HG02759 (cell line): ENCODE results near the gene ETFA.

Experiments used
- ATAC-seq: cut with Tn5 transposase; IDR thresholded peaks from one replicate; pipeline ENCODE4 v1.9.1; 2021; ENCODE audit warnings: mild to moderate bottlenecking, moderate library complexity; ENCODE audit not compliant: unreplicated experiment

Gene ETFA

DNA sequence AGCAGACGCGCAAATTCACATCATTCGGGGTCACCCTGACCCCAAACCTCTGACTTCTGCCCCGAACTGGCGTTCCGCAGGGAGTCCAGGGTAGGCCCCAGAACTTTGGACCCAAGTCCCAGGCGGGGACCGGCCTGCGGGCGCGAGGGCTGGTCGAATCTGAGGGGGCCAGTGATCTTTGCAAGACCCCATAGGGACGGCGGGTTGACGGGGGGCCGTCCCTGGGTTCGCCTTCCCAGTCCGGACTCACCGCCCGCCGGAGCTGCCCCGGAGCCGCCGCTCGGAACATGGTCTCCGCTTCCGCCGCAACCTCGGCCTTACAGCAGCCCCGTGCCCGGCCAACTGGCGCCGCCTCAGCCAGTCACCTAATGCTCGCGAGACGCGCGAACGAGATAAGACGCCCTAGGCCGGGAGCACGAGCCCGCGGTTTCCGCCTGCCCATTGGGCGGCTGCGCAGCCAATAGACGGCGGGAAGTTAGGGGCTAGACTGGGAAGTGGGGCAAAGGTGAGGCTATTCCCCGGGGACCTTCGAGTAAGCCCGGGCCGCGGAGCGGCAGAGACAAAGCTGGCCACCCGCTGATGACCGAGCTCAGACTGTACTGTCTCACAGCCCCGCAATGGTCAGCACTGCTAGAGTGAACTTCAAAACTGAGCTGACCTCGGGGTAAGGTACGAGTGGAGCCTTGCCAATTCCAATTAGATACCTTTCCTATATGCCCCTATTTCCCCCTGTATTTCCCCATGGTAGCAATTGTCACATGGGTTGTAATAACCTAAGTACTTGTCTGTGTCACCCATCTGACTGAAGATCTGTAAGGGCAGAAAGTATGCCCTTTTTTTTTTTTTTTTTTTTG, at the start of gene ETFA:
Gene ETFA (minus strand): TSS at position 370 of the 854 bp plus-strand sequence. CDS start 81 bp downstream, at position 289.
- peak; percentile 99 for ATAC-seq

GRCh38 chr15:76360416-76360815, 49.1 kb upstream of the ETFA start:
- no peak for ATAC-seq

GRCh38 chr15:76359152-76359551, 47.9 kb upstream of the ETFA start:
- no peak for ATAC-seq

- ATAC-seq, result no peak
Observed at GRCh38 chr15:76358453-76358852, 47.2 kb upstream of the ETFA start.

- ATAC-seq, result no peak
Observed at GRCh38 chr15:76354823-76355440, 43.7 kb upstream of the ETFA start.

- no peak for ATAC-seq
Observed at GRCh38 chr15:76353903-76354302, 42.6 kb upstream of the ETFA start.

GRCh38 chr15:76353023-76353577, 41.8 kb upstream of the ETFA start:
- ATAC-seq, result no peak

- no peak for ATAC-seq
Observed at GRCh38 chr15:76349301-76350070, 38.2 kb upstream of the ETFA start.

DNA sequence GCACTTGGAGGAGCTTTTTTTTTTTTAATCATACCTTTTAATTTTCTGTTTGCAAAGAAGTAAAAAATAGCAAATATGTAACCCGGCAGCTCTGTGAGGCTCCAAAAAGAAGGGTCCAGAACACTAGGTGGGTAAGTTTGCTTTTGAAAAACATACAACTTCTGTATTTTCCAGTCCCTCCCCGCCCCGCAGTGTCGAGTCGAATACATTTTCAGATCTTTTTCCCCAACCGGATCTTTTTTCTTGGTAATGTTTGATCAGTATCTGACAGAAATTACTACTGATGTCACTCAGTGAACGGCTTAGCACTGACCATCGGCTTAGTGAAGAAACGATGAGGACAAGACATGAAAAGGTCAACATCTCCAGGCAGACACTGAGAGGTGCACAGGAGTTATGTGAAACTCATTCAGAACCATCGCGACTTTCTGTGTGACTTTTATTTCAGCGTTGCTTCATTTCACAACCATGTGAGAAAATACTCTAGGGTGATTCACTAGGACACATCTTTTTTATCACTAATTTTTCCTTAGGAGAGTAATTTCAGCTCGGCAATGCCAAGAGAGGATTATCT, 36.3 kb upstream of the ETFA start:
- ATAC-seq, result no peak

DNA sequence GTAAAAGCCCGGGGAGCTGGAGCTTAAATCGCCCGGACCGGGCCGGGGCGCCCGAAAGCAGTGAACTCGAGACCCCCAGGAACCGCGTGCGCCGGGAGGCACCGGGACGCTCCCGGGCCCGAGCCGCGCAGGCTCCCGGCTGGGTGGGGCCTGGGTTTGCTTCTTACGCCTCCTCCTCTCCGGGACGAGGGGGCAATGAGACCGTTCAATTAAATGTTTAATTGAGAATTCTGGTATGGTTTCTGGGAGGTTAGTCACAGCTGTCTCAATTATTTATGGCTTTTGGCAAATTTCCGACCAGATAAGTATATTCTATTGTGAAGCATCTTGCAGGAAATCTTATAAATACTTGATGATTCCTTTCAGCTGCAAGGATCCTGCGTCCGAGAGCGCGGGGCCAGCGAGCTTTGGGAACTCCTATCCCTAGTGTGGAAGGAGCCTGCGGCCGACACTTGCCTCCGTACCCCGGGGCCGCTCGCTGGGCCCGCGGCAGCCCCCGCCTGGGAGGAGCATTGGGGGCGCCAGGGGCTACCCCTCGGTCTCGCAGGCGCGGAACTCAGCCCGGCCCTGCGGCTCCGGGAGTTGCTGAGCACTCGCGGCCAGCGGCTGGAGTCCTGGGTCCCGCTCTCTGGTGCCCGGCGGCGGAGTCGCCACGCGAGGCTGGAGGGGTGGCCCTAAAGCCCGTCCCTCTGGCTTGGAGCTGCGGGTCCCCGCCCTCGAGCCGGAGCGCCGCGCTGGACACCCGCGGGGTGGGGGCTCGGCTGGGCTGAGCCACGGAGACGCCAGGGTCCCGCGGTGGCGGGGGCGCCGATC, 35.6 kb upstream of the ETFA start:
- peak; percentile 28 for ATAC-seq

DNA sequence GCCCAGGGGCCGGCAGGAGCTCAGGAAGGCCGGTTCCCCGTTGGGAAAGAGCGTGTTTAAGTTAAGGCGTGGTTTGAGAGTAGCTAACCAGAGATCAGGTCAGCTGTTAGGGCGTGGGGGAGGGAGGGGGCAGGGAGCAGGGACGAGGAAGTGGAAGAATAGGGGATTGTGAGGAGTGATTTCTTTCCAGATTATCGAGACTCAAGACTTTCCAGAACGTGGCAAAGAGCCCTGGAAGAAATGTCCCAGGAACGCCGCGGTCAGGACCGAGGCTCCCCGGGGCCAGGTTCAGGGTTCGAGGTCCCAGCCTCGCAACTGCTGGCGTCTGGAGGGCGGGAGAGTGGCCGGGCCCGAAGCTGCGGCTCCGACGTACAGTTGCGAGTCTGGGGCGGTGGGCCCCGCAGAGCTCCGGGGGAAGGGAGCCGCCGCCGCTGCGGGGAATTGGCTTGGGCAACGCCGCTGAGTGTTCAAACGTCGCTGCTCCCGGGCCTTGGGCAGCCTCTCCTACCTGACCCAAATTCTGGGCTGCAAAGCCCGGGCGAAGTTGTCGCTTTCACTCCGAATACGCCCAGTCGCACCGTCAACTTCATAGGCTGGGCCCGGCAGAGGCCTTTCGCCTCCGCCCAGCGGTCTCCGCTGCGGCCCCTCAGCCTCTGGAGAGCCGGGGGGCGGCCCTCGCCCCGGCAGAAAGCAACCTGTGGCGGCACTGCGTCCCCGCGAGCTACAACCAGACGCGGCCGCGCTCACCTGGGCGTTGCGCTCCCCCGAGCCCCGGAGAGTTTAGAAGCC, 34.8 kb upstream of the ETFA start:
- peak; percentile 50 for ATAC-seq

GRCh38 chr15:76345583-76345879, 34.3 kb upstream of the ETFA start:
- no peak for ATAC-seq

DNA sequence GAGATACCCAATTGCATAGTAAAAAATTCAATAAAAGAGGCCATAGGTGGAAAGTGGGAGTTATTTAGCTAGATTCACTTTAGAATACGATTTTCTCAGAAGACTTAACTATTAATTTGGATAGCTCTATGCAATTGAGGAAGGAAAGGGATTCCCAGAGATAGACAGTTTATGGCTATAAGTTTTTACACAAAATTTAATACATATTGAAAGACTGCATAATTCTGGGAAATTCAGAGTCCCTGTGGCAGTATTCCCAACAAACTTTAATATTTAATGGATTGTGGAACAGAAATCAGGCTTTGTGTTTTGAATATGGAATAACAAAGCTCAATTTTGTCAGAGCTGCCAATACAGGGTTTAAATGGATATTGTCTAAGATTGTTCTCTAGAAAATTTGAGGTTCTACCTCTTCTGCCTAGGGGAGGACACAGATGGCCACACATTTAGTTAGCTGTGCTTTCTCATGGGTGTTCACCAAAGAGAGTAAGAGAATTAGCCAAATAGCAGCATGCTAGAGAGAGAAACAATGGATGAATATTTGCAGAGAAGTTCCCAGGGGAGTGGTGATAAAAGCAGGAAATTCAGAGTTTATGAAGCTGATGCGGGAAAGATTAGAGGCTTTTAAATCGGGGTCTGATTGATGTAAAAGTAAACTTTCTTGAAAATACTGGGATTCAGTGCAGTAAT, 33.8 kb upstream of the ETFA start:
- ATAC-seq, result no peak

GRCh38 chr15:76343313-76343996, 32.2 kb upstream of the ETFA start:
- no peak for ATAC-seq

DNA sequence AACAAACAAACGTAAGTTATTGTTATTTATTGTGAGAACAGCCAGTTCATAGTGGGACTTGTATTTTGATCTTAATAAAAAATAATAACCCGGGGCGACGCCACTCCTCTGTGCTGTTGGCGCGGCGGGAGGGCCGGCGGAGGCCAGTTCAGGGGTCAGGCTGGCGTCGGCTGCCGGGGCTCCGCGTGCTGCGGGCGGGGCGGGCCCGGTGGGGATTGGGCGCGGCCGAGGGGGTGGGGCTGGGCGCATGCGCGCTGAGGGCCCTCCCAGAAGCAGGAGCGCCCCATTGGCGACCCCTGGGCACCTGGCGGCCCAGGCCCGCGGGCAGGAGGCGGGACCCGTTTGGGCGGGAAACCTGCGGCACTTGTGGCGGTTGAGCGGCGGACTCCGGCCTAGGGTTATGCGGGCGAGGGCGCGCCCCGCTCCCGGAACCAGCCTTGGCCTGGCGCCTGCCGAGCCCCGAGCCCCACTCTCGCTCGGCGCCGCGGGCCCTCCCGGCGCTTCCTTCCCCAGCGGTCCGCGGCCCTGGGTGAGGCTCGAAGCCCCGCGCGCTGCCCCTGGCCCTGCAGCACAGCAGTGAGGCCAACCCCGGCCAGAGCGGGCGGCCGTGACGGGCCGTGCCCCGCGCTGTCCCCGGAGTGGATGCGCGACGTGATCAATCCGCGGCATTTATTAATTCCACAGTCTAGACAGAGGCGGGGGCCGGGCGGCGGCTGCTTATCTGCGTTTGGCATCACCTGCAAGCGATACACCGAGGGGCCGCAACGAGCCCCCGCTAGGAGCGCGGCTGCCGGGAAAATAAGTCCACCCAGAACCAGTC, 31.3 kb upstream of the ETFA start:
- ATAC-seq, result no peak

GRCh38 chr15:76342058-76342381, 30.8 kb upstream of the ETFA start:
- ATAC-seq, result no peak

DNA sequence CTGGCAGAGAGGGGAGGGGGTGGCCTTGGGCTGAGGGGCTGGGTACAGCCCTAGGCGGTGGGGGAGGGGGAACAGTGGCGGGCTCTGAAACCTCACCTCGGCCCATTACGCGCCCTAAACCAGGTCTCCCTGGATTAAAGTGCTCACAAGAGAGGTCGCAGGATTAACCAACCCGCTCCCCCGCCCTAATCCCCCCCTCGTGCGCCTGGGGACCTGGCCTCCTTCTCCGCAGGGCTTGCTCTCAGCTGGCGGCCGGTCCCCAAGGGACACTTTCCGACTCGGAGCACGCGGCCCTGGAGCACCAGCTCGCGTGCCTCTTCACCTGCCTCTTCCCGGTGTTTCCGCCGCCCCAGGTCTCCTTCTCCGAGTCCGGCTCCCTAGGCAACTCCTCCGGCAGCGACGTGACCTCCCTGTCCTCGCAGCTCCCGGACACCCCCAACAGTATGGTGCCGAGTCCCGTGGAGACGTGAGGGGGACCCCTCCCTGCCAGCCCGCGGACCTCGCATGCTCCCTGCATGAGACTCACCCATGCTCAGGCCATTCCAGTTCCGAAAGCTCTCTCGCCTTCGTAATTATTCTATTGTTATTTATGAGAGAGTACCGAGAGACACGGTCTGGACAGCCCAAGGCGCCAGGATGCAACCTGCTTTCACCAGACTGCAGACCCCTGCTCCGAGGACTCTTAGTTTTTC, 30.2 kb upstream of the ETFA start:
- ATAC-seq, result no peak
